Naive thymus-derived CD8-positive, alpha-beta T cell (primary cell): ENCODE measurements around the gene MRPL45. TPM values are rescaled to one million over a fixed set of nuclear protein-coding genes. Genes with fewer than 3 reads are reported as not detected.

Experiments used
- polyA plus RNA-seq, 3 donors: library from polyadenylated mRNA; unstranded; fragments of 300-500 nt; fragmentation: Illumina TruSeq; gene quantifications; one replicate each; pipeline ENCODE4 v1.2.3, GENCODE V29; 2021
- total RNA-seq, 8 experiments: library from RNA in 2 of 8; stranded (reverse) in 2 of 8; gene quantifications; one replicate each; pipeline ENCODE4 v1.2.3 and lab custom pipeline; 2021 to 2026

The MRPL45 gene
- total and polyA plus RNA-seq, 5 experiments from 2014 or later = 21.6 to 34.7 (median 24.0) TPM

Other genes starting within 250 kb of the MRPL45 start
- gene TBC1D3C, start 228.5 kb upstream of the MRPL45 start, total RNA-seq = 1 to 10 TPM; 4.3 to 5.8 TPM
- gene TBC1D3C, start 228.5 kb upstream of the MRPL45 start, polyA plus RNA-seq = not detected
- not detected for gene TBC1D3E, start 169.2 kb upstream of the MRPL45 start, total RNA-seq
- not detected for gene TBC1D3E, start 169.2 kb upstream of the MRPL45 start, polyA plus RNA-seq
- gene TBC1D3, start 104.6 kb upstream of the MRPL45 start, total RNA-seq = 1 to 10 TPM in 1 of 2 experiments, not detected in 1; 2.5 TPM
- gene TBC1D3, start 104.6 kb upstream of the MRPL45 start, polyA plus RNA-seq = not detected
- under 1 TPM; 0.11 to 0.21 TPM for gene GPR179, start 46.8 kb downstream of the MRPL45 start, total RNA-seq
- not detected for gene GPR179, start 46.8 kb downstream of the MRPL45 start, polyA plus RNA-seq
- 10 to 100 TPM; 19.8 to 21.7 TPM for gene SOCS7, start 54.7 kb downstream of the MRPL45 start, total RNA-seq
- 1 to 10 TPM in 1 of 3 donors, under 1 TPM in 2; 0.66 to 1.2 (median 0.83) TPM for gene SOCS7, start 54.7 kb downstream of the MRPL45 start, polyA plus RNA-seq
- not detected for gene ARHGAP23, start 131.3 kb downstream of the MRPL45 start, total RNA-seq
- under 1 TPM in 1 of 3 donors, not detected in 2; 0.18 TPM for gene ARHGAP23, start 131.3 kb downstream of the MRPL45 start, polyA plus RNA-seq